ENCODE measurements around the gene SPP1.
"Not testable (repeated sequence)": the region's sequence is repeated elsewhere in the genome, so short reads cannot be mapped to it uniquely, and the experiment has no call there.

The SPP1 gene

DNA sequence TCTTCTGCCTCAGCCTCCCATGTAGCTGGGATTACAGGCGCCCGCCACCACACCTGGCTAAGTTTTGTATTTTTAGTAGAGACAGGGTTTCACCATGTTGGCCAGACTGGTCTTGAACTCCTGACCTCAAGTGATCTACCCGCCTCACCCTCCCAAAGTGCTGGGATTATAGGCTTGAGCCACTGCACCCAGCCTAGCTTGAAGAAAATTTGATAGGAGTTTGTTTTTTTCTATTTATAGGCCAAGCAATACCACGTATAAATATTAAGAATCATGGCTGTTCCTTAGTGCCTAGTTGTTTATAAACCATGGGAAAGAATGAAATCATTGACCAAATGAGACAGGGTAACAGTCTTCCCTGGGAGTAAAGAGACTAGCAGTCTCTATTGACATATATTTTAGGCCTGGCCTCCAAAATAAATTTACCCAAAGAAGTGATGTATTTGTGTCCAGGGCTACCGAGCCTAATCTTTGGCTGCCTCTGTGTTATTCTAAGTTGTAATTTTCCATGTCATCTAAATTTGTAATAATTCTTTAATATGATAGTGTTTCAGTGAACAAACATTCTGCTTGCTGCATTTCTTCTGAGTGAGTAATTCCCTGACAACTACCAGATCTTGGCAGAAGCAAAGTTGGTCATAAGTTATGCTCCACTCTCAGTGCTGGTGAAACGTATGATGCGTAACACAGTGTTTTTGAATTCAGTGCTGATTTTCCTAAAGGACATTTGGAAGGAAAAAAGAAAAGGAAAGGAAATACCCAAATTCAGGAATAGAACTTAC is 42.2 kb downstream of the SPP1 start:
- Histone ChIP-seq H3K9me3 (ENCODE audit: control insufficient read depth, insufficient read depth, low read length) (no peaks in the 10 kb centered on the region), H3K27me3 (ENCODE audit: control insufficient read depth, insufficient read depth, low read length) (no peaks in the 10 kb centered on the region), H3K36me3 (ENCODE audit: control insufficient read depth, insufficient read depth, low read length) (no peaks in the 10 kb centered on the region), H3K27ac (ENCODE audit: low read length) (no peak overlapping the region), H3K4me1 (ENCODE audit: control insufficient read depth, insufficient read depth, low read length) (peaks cover 3% of the 10 kb centered on the region; the same call in 1 of the 2 replicates), H3K4me3 (ENCODE audit: low read length) (no peak overlapping the region)
- DNase-seq (ENCODE audit: low read depth, low spot score), result no peak
- no CpG with 5 or more reads among the region's 7 CpGs for WGBS (ENCODE audit: insufficient coverage, insufficient read length)

GRCh38 chr4:88018466-88018865 is 43.0 kb downstream of the SPP1 start:
- no peak for DNase-seq (ENCODE audit: low read depth, low spot score)
- Histone ChIP-seq H3K27me3 (ENCODE audit: control insufficient read depth, insufficient read depth, low read length) (no peaks in the 10 kb centered on the region), H3K4me1 (ENCODE audit: control insufficient read depth, insufficient read depth, low read length) (peaks cover 3% of the 10 kb centered on the region; the same call in 1 of the 2 replicates), H3K9me3 (ENCODE audit: control insufficient read depth, insufficient read depth, low read length) (no peaks in the 10 kb centered on the region), H3K4me3 (ENCODE audit: low read length) (no peak overlapping the region), H3K36me3 (ENCODE audit: control insufficient read depth, insufficient read depth, low read length) (no peaks in the 10 kb centered on the region; the same call in 1 of the 2 replicates), H3K27ac (ENCODE audit: low read length) (no peak overlapping the region)
- no CpG with 5 or more reads among the region's 5 CpGs for WGBS (ENCODE audit: insufficient coverage, insufficient read length)

GRCh38 chr4:88021824-88022223 is 46.3 kb downstream of the SPP1 start:
- H3K4me3 ChIP-seq (ENCODE audit: low read length), result no peak overlapping the region
- no peak for DNase-seq (ENCODE audit: low read depth, low spot score)
- no peak overlapping the region for H3K27ac ChIP-seq (ENCODE audit: low read length)
- H3K4me1 ChIP-seq (ENCODE audit: control insufficient read depth, insufficient read depth, low read length), result no peaks in the 10 kb centered on the region
- no peaks in the 10 kb centered on the region for H3K27me3 ChIP-seq (ENCODE audit: control insufficient read depth, insufficient read depth, low read length)
- H3K9me3 ChIP-seq (ENCODE audit: control insufficient read depth, insufficient read depth, low read length), result no peaks in the 10 kb centered on the region; the same call in 1 of the 2 replicates
- H3K36me3 ChIP-seq (ENCODE audit: control insufficient read depth, insufficient read depth, low read length), result no peaks in the 10 kb centered on the region; the same call in 1 of the 2 replicates

DNA sequence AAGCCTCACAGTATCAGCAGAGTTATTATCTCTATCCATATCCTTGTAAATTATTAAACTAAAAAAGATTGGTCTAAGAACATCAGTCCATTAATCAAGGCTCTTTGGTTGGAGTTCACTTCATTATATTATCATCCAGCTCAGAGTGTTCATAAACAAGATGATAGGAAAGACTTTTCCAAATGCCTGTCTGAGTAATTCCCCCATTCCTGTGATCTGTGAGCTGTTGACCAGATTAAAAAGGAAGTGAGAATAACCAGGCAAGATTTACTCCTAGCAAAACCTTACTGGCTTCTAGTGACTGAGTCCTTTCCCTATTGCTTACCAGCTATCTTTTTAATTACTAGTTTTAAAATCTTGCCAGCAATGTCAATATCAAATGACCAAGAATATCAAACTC is 46.8 kb downstream of the SPP1 start:
- no peaks in the 10 kb centered on the region for H3K27me3 ChIP-seq (ENCODE audit: control insufficient read depth, insufficient read depth, low read length)
- H3K27ac ChIP-seq (ENCODE audit: low read length), result no peak overlapping the region
- no peaks in the 10 kb centered on the region; the same call in 1 of the 2 replicates for H3K9me3 ChIP-seq (ENCODE audit: control insufficient read depth, insufficient read depth, low read length)
- no peak for DNase-seq (ENCODE audit: low read depth, low spot score)
- no peaks in the 10 kb centered on the region for H3K4me1 ChIP-seq (ENCODE audit: control insufficient read depth, insufficient read depth, low read length)
- no peak overlapping the region for H3K4me3 ChIP-seq (ENCODE audit: low read length)
- no peaks in the 10 kb centered on the region; the same call in 1 of the 2 replicates for H3K36me3 ChIP-seq (ENCODE audit: control insufficient read depth, insufficient read depth, low read length)

- DNase-seq (ENCODE audit: low read depth, low spot score); H3K36me3 ChIP-seq (ENCODE audit: control insufficient read depth, insufficient read depth, low read length); H3K27ac ChIP-seq (ENCODE audit: low read length); H3K4me3 ChIP-seq (ENCODE audit: low read length); H3K27me3 ChIP-seq (ENCODE audit: control insufficient read depth, insufficient read depth, low read length); H3K9me3 ChIP-seq (ENCODE audit: control insufficient read depth, insufficient read depth, low read length); H3K4me1 ChIP-seq (ENCODE audit: control insufficient read depth, insufficient read depth, low read length): not testable (repeated sequence)
- whole genome bisulfite sequencing (ENCODE audit: insufficient coverage, insufficient read length), result no CpG with 5 or more reads among the region's 6 CpGs
Measured at GRCh38 chr4:88025868-88026661, 50.6 kb downstream of the SPP1 start.

- DNase-seq (ENCODE audit: low read depth, low spot score), result no peak
- Histone ChIP-seq H3K4me3 (ENCODE audit: low read length) (no peak overlapping the region), H3K9me3 (ENCODE audit: control insufficient read depth, insufficient read depth, low read length) (no peaks in the 10 kb centered on the region; the same call in 1 of the 2 replicates), H3K4me1 (ENCODE audit: control insufficient read depth, insufficient read depth, low read length) (no peaks in the 10 kb centered on the region), H3K36me3 (ENCODE audit: control insufficient read depth, insufficient read depth, low read length) (peaks cover under 1% of the 10 kb centered on the region; the same call in 1 of the 2 replicates), H3K27ac (ENCODE audit: low read length) (no peak overlapping the region), H3K27me3 (ENCODE audit: control insufficient read depth, insufficient read depth, low read length) (no peaks in the 10 kb centered on the region)
- no CpG with 5 or more reads among the region's 4 CpGs for WGBS (ENCODE audit: insufficient coverage, insufficient read length)
Measured at GRCh38 chr4:88027611-88028608, 52.4 kb downstream of the SPP1 start.

- Histone ChIP-seq H3K27ac (ENCODE audit: low read length) (no peak overlapping the region), H3K27me3 (ENCODE audit: control insufficient read depth, insufficient read depth, low read length) (no peaks in the 10 kb centered on the region), H3K9me3 (ENCODE audit: control insufficient read depth, insufficient read depth, low read length) (no peaks in the 10 kb centered on the region; the same call in 1 of the 2 replicates), H3K36me3 (ENCODE audit: control insufficient read depth, insufficient read depth, low read length) (peaks cover 3% of the 10 kb centered on the region; the same call in 1 of the 2 replicates), H3K4me3 (ENCODE audit: low read length) (no peak overlapping the region), H3K4me1 (ENCODE audit: control insufficient read depth, insufficient read depth, low read length) (no peaks in the 10 kb centered on the region)
- WGBS (ENCODE audit: insufficient coverage, insufficient read length), result no CpG with 5 or more reads among the region's 3 CpGs
- no peak for DNase-seq (ENCODE audit: low read depth, low spot score)
Measured at GRCh38 chr4:88028946-88029345, 53.4 kb downstream of the SPP1 start.

- no CpG with 5 or more reads among the region's 3 CpGs for whole genome bisulfite sequencing (ENCODE audit: insufficient coverage, insufficient read length)
- H3K4me1 ChIP-seq (ENCODE audit: control insufficient read depth, insufficient read depth, low read length), result no peaks in the 10 kb centered on the region
- no peaks in the 10 kb centered on the region; the same call in 1 of the 2 replicates for H3K9me3 ChIP-seq (ENCODE audit: control insufficient read depth, insufficient read depth, low read length)
- no peak overlapping the region for H3K27ac ChIP-seq (ENCODE audit: low read length)
- DNase-seq (ENCODE audit: low read depth, low spot score), result no peak
- no peak overlapping the region for H3K4me3 ChIP-seq (ENCODE audit: low read length)
- H3K36me3 ChIP-seq (ENCODE audit: control insufficient read depth, insufficient read depth, low read length), result peaks cover 3% of the 10 kb centered on the region; the same call in 1 of the 2 replicates
- H3K27me3 ChIP-seq (ENCODE audit: control insufficient read depth, insufficient read depth, low read length), result no peaks in the 10 kb centered on the region
Measured at GRCh38 chr4:88029556-88029955, 54.0 kb downstream of the SPP1 start.

GRCh38 chr4:88030565-88031310 is 55.2 kb downstream of the SPP1 start:
- no peak overlapping the region for H3K4me3 ChIP-seq (ENCODE audit: low read length)
- H3K36me3 ChIP-seq (ENCODE audit: control insufficient read depth, insufficient read depth, low read length), result peaks cover 7% of the 10 kb centered on the region
- WGBS (ENCODE audit: insufficient coverage, insufficient read length), result no CpG with 5 or more reads among the region's 12 CpGs
- H3K4me1 ChIP-seq (ENCODE audit: control insufficient read depth, insufficient read depth, low read length), result no peaks in the 10 kb centered on the region
- no peaks in the 10 kb centered on the region for H3K27me3 ChIP-seq (ENCODE audit: control insufficient read depth, insufficient read depth, low read length)
- no peak for DNase-seq (ENCODE audit: low read depth, low spot score)
- H3K27ac ChIP-seq (ENCODE audit: low read length), result no peak overlapping the region
- no peaks in the 10 kb centered on the region; the same call in 1 of the 2 replicates for H3K9me3 ChIP-seq (ENCODE audit: control insufficient read depth, insufficient read depth, low read length)
